GM12878 (cell line): ENCODE results near the gene SLCO3A1. TPM values are rescaled to one million over a fixed set of nuclear protein-coding genes. Genes with fewer than 3 reads are reported as not detected.
A peak's percentile ranks its signal among the peaks of the same experiment; 100 is the strongest.

Experiments used
- ATAC-seq: fragments of 200-7000 bp; cut with Tn5 transposase; 3 replicates; pipeline ENCODE4 v1.9.1; 2020; ENCODE audit warnings: mild to moderate bottlenecking, moderate library complexity
- BruUV-seq: library from RNA; stranded (reverse); fragments of 400-500 nt; replicated peaks from 2 replicates; lab custom pipeline; 2021; lab: Mats Ljungman, UMichigan
- CTCF ChIA-PET: fragments of 300-600 bp; sonication (Branson Sonifier 250); formaldehyde crosslinking; extraction: SDS; loops from one replicate; lab custom pipeline; 2021; ENCODE audit warnings: inconsistent platforms; lab: Yijun Ruan, JAX
- POLR2A ChIA-PET: fragments of 350-600 bp; formaldehyde crosslinking; extraction: SDS; loops from one replicate; lab custom pipeline; 2021; ENCODE audit warnings: inconsistent platforms; lab: Charles Lee
- RAD21 ChIA-PET: fragments of 300-600 bp; sonication (Branson Sonifier 250); formaldehyde crosslinking; loops from one replicate; lab custom pipeline; 2023; ENCODE audit warnings: antibody characterized with exemption; ENCODE audit not compliant: unreplicated experiment; lab: Charles Lee
- SMC1A ChIA-PET: fragments of 300-600 bp; sonication (Branson Sonifier 250); formaldehyde crosslinking; loops from one replicate; lab custom pipeline; 2023; ENCODE audit not compliant: unreplicated experiment, uncharacterized antibody; lab: Charles Lee
- DNase-seq: peaks from one replicate; pipeline ENCODE4 v3.0.0-alpha.2; 2011; ENCODE audit warnings: low read depth, low spot score
- FAIRE-seq: peaks from 3 replicates; lab custom pipeline; 2011; peaks lifted over from hg19 to GRCh38; lab: Jason Lieb, UNC
- H2AFZ ChIP-seq: 2 replicates; pipeline ENCODE4 v1.6.0; 2011; ENCODE audit warnings: low read depth, low read length, control low read depth; ENCODE audit not compliant: control insufficient read depth
- H3K27ac ChIP-seq: 2 replicates; pipeline ENCODE4 v1.5.1; 2011; ENCODE audit warnings: control low read depth; ENCODE audit not compliant: control insufficient read depth, insufficient read depth
- H3K27me3 ChIP-seq, 2 experiments: replicated peaks in 1 of 2; 2 replicates each; pipeline versions ENCODE4 v1.6.0 to v1.6.1; 2011; ENCODE audit warnings: low read length in 1 of 2; ENCODE audit not compliant: control insufficient read depth in 2 of 2, insufficient read depth in 2 of 2
- H3K36me3 ChIP-seq, 2 experiments: 2 replicates each; pipeline ENCODE4 v1.5.1; 2011; ENCODE audit warnings: low read length in 1 of 2; ENCODE audit not compliant: control insufficient read depth in 2 of 2, insufficient read depth in 2 of 2
- H3K4me1 ChIP-seq: 2 replicates; pipeline ENCODE4 v1.6.1; 2011; ENCODE audit warnings: mild to moderate bottlenecking, low read length, moderate library complexity, mixed read lengths; ENCODE audit not compliant: control insufficient read depth, insufficient read depth
- H3K4me2 ChIP-seq: 2 replicates; pipeline ENCODE4 v1.6.0; 2011; ENCODE audit warnings: control low read depth; ENCODE audit not compliant: control insufficient read depth, insufficient read depth
- H3K4me3 ChIP-seq: fragments of 200-600 bp; sonication (generic); 2 replicates; pipeline ENCODE4 v1.5.1; 2016
- H3K79me2 ChIP-seq: 2 replicates; pipeline ENCODE4 v1.6.0; 2011; ENCODE audit warnings: low read length; ENCODE audit not compliant: control insufficient read depth, insufficient read depth
- H3K9ac ChIP-seq: 2 replicates; pipeline ENCODE4 v1.8.0; 2011; ENCODE audit warnings: low read length, control low read depth, mixed read lengths; ENCODE audit not compliant: control insufficient read depth, insufficient read depth
- H3K9me3 ChIP-seq: replicated peaks from 3 replicates; pipeline ENCODE4 v1.5.1; 2011; ENCODE audit warnings: mild to moderate bottlenecking, low read length; ENCODE audit not compliant: control insufficient read depth, insufficient read depth
- H4K20me1 ChIP-seq: 2 replicates; pipeline ENCODE4 v1.6.0; 2011; ENCODE audit not compliant: control insufficient read depth, insufficient read depth
- ASH2L ChIP-seq: fragments of 300-600, 200-600 bp; sonication (generic); IDR thresholded peaks from 2 replicates; pipeline ENCODE4 v1.6.1; 2017; ENCODE audit warnings: low read depth, mild to moderate bottlenecking, borderline replicate concordance
- CTCF ChIP-seq, 3 experiments: IDR thresholded peaks in 2 of 3; conservative IDR thresholded peaks in 1 of 3; 2 replicates each; pipeline ENCODE4 v1.5.1; 2011; ENCODE audit warnings: low read depth in 3 of 3, low read length in 3 of 3, mild to moderate bottlenecking in 3 of 3, control low read depth in 2 of 3, moderate library complexity in 2 of 3, inconsistent platforms in 1 of 3, mixed read lengths in 1 of 3; ENCODE audit not compliant: control insufficient read depth in 2 of 3, insufficient read depth in 1 of 3; ENCODE audit errors: extremely low read depth in 1 of 3
- ESRRA ChIP-seq: IDR thresholded peaks from 2 replicates; pipeline ENCODE4 v1.6.1; 2012; ENCODE audit warnings: mild to moderate bottlenecking, low read length, improper control_type of control experiment
- EZH2 ChIP-seq: IDR thresholded peaks from 2 replicates; pipeline ENCODE4 v1.6.1; 2012; ENCODE audit warnings: low read depth, mild to moderate bottlenecking, control low read depth, inconsistent platforms, low read length, borderline replicate concordance; ENCODE audit not compliant: control insufficient read depth
- IRF4 ChIP-seq: IDR thresholded peaks from 2 replicates; pipeline ENCODE4 v1.6.1; 2011; ENCODE audit warnings: low read depth, low read length
- NFIC ChIP-seq: IDR thresholded peaks from 2 replicates; pipeline ENCODE4 v1.6.1; 2012; ENCODE audit warnings: low read depth, mild to moderate bottlenecking, inconsistent platforms, low read length, moderate library complexity
- PKNOX1 ChIP-seq: fragments of 450-650 bp; IDR thresholded peaks from 2 replicates; pipeline ENCODE4 v1.6.1; 2016; ENCODE audit warnings: mild to moderate bottlenecking
- RUNX3 ChIP-seq: IDR thresholded peaks from 2 replicates; pipeline ENCODE4 v1.6.1; 2012; ENCODE audit warnings: low read length, inconsistent platforms
- TBL1XR1 ChIP-seq: IDR thresholded peaks from 2 replicates; pipeline ENCODE4 v1.6.1; 2012; ENCODE audit warnings: low read depth, low read length, improper control_type of control experiment
- WRNIP1 ChIP-seq: IDR thresholded peaks from 2 replicates; pipeline ENCODE4 v1.6.1; 2011; ENCODE audit warnings: low read depth, low read length, improper control_type of control experiment, borderline replicate concordance
- YBX1 ChIP-seq: fragments of 450-650 bp; IDR thresholded peaks from 2 replicates; pipeline ENCODE4 v1.6.1; 2016; ENCODE audit warnings: antibody characterized with exemption
- ZNF207 ChIP-seq: fragments of 450-650 bp; IDR thresholded peaks from 2 replicates; pipeline ENCODE4 v1.6.1; 2014; ENCODE audit warnings: antibody characterized with exemption, mild to moderate bottlenecking, borderline replicate concordance
- ZNF217 ChIP-seq: fragments of 450-650 bp; IDR thresholded peaks from 2 replicates; pipeline ENCODE4 v1.6.1; 2017; ENCODE audit warnings: antibody characterized with exemption, mild to moderate bottlenecking
- WGBS: methylation state at CpG from one replicate; pipeline ENCODE4 v1.1.6; 2016; ENCODE audit warnings: low lambda C conversion rate; ENCODE audit not compliant: insufficient replicate concordance, insufficient coverage; ENCODE audit errors: missing lambda C conversion rate; 5-methylcytosine and 5-hydroxymethylcytosine counted together
- in situ Hi-C: fragments of 300-500 bp; cut with MboI; formaldehyde crosslinking; loops from 9 replicates; pipeline ENCODE4 v1.14.3; 2018; ENCODE audit warnings: mixed read lengths
- intact Hi-C: fragments of 100-400 bp; cut with micrococcal nuclease; formaldehyde crosslinking; loops from one replicate; pipeline ENCODE4 v1.14.2; 2022; ENCODE audit not compliant: unreplicated experiment
- polyA plus RNA-seq, 11 experiments: library from polyadenylated mRNA; depleted of rRNA in 4 of 11; unstranded in 6 of 11; stranded (reverse) in 5 of 11; fragments of >200 nt; fragmentation: Nextera tagmentation in 4 of 11; fragmentation: Illumina TruSeq in 1 of 11; extraction: Ambion mirVana in 4 of 11; extraction: Trizol in 1 of 11; gene quantifications; 1 replicate in 1 of 11; 2 replicates in 10 of 11; pipeline versions ENCODE4 v1.2.1 to v1.2.3, GENCODE V29; 2011 to 2016; ENCODE audit warnings: inconsistent platforms in 2 of 11, missing spikeins in 2 of 11, low read depth in 1 of 11
- total RNA-seq, 4 experiments: library from RNA; depleted of rRNA in 3 of 4; stranded (reverse); fragments of >200 nt in 3 of 4; fragmentation: Illumina TruSeq in 1 of 4; extraction: Trizol in 1 of 4; gene quantifications; 2 replicates each; pipeline versions ENCODE4 v1.2.1 to v1.2.3, GENCODE V29; 2013 to 2021
- TF ChIP-seq, protein P1 (sequence below): fragments of 150-350 bp; IDR thresholded peaks from 2 replicates; pipeline ENCODE4 v1.6.1; 2014; ENCODE audit warnings: mild to moderate bottlenecking, low read depth, low read length

Gene SLCO3A1
- total and polyA plus RNA-seq, 10 of the 15 experiments (the other 5 are each of a cell fraction or from before 2014, with no cell fraction given) = 0.05 to 5.9 (median 0.31) TPM

DNA sequence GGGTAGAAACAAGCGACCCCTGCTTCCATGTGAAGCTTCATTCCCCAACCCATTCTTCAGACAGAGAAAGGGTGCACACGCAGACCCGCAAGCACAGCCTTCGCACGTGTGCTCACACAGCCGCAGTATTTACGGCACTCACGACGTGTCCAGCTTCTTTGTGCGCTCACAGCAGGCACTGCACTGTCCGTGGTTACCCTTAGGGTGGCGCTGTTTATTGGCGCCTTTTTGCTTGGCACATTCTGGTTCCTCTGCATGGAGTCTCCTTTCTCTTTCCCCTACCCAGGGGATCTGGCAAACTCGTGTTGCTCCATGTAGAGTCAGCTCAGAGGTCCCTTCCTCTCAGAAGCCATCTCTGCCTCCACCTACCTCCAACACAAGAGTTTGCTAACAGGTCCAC lies 115.1 kb downstream of the SLCO3A1 start:
- no peaks in the 10 kb centered on the region for H3K79me2 ChIP-seq
- FAIRE-seq (no peak), ATAC-seq (no peak), DNase-seq (no peak)
- no peak overlapping the region for H3K27ac ChIP-seq
- no peaks in the 10 kb centered on the region for H3K27me3 ChIP-seq
- no peaks in the 10 kb centered on the region; the same call in 2 of the 3 replicates for H3K9me3 ChIP-seq
- no TSS peak for BruUV-seq
- in situ Hi-C loops = no loop called here
- CTCF ChIA-PET = no interaction called here
- H4K20me1 ChIP-seq = no peaks in the 10 kb centered on the region
- SMC1A ChIA-PET = no interaction called here
- H3K4me2 ChIP-seq = no peak overlapping the region
- H3K4me3 ChIP-seq = no peak overlapping the region
- no peak overlapping the region for H2AFZ ChIP-seq
- POLR2A ChIA-PET = no interaction called here
- H3K9ac ChIP-seq = no peak overlapping the region
- intact Hi-C loops = no loop called here
- TF ChIP-seq IRF4 (no peak), CTCF (IDR thresholded peaks at IDR 0.05 in 2 of 3, conservative IDR thresholded peaks at IDR 0.05 in 1 of 3; ENCODE audit: control insufficient read depth in 2 of 3, extremely low read depth in 1 of 3, insufficient read depth in 1 of 3, low read depth in 3 of 3, low read length in 3 of 3) (0 out of 6 replicates have a peak, but pooled peaks of 1 of the 3 experiments have one; percentile 8), YBX1 (no peak)
- TF ChIP-seq, all 136 proteins: peak for 1
- WGBS = 45% methylated on average over 14 of the region's 14 CpGs
- RAD21 ChIA-PET = no interaction called here
- H3K4me1 ChIP-seq = no peaks in the 10 kb centered on the region
- no peaks in the 10 kb centered on the region; a peak in 1 of 4 replicates for H3K36me3 ChIP-seq

DNA sequence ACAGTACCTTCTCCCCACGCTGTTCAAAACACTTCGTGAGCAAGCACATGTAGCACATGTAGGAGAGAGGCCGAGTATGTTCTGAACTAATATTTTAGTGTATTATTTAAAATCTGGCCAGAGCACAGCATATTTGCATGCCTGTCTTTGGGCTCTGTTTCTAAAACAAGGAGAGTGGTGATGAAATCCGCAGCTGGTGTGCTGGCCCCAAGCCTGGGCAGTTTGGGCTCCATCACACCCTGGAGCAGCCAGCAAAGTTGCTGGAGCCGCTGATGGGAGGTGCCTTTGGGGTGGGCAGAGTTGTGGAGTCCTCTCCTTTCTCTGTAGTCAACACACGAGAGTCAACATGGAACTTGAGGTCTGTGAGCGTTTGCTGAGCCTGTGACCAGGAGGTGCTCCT lies 116.6 kb downstream of the SLCO3A1 start:
- H3K9ac ChIP-seq = no peak overlapping the region
- H2AFZ ChIP-seq = no peak overlapping the region
- H3K9me3 ChIP-seq = no peaks in the 10 kb centered on the region
- ChIA-PET RAD21 (no interaction called here), POLR2A (no interaction called here), CTCF (interaction anchor here (1.6 kb wide), 1 partner anchor 11 kb away, joined by 3 read pairs; no protein-coding TSS in a partner anchor), SMC1A (no interaction called here)
- no peak overlapping the region for H3K4me3 ChIP-seq
- no peak overlapping the region for H3K27ac ChIP-seq
- no TSS peak for BruUV-seq
- in situ Hi-C loops = no loop called here
- no peaks in the 10 kb centered on the region for H3K79me2 ChIP-seq
- no peaks in the 10 kb centered on the region for H4K20me1 ChIP-seq
- intact Hi-C loops = no loop called here
- H3K27me3 ChIP-seq = no peaks in the 10 kb centered on the region
- H3K36me3 ChIP-seq = no peaks in the 10 kb centered on the region; a peak in 1 of 4 replicates
- 30% methylated on average over 7 of the region's 7 CpGs for WGBS
- H3K4me1 ChIP-seq = no peaks in the 10 kb centered on the region
- no peak overlapping the region for H3K4me2 ChIP-seq
- FAIRE-seq (no peak), ATAC-seq (no peak; the same call in 2 of the 3 replicates), DNase-seq (no peak)
- TF ChIP-seq ZNF207 (no peak), EZH2 (no peak), RUNX3 (no peak), PKNOX1 (no peak), ZNF217 (no peak), WRNIP1 (no peak), TBL1XR1 (no peak), NFIC (no peak), ESRRA (no peak), ASH2L (no peak)
- TF ChIP-seq, protein P1, sequence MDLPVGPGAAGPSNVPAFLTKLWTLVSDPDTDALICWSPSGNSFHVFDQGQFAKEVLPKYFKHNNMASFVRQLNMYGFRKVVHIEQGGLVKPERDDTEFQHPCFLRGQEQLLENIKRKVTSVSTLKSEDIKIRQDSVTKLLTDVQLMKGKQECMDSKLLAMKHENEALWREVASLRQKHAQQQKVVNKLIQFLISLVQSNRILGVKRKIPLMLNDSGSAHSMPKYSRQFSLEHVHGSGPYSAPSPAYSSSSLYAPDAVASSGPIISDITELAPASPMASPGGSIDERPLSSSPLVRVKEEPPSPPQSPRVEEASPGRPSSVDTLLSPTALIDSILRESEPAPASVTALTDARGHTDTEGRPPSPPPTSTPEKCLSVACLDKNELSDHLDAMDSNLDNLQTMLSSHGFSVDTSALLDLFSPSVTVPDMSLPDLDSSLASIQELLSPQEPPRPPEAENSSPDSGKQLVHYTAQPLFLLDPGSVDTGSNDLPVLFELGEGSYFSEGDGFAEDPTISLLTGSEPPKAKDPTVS = no peak
